ENCODE measurements around the gene DIS3L2.

GRCh38 chr2:232260075-232260474 is 298.6 kb downstream of the DIS3L2 start:
- no peak for TF ChIP-seq CTCF (IDR thresholded peaks at IDR 0.05)
- TF ChIP-seq POLR2A (IDR thresholded peaks at IDR 0.05), result no peak
- TF ChIP-seq EP300 (IDR thresholded peaks at IDR 0.05), result no peak
- TF ChIP-seq POLR2AphosphoS5 (IDR thresholded peaks at IDR 0.05), result no peak
